Activated naive CD4-positive, alpha-beta T cell treated with anti-CD3 and anti-CD28 coated beads for 36 hours (primary cell): ENCODE data around the gene BRAT1. TPM values are rescaled to one million over a fixed set of nuclear protein-coding genes. Genes with fewer than 3 reads are reported as not detected.

Source experiments
- CTCF ChIA-PET: fragments of 350-600 bp; sonication (Branson Sonifier 250); formaldehyde crosslinking; loops from one replicate; lab custom pipeline; 2021; ENCODE audit warnings: antibody characterized with exemption; lab: Charles Lee
- DNase-seq: peaks from one replicate; pipeline ENCODE4 v3.0.0-alpha.2; 2020
- H3K27ac Mint-ChIP-seq: one replicate; pipeline ENCODE4 v1.8.0; 2021; ENCODE audit warnings: mild to moderate bottlenecking, mixed read lengths
- H3K27me3 Mint-ChIP-seq: one replicate; pipeline ENCODE4 v1.8.0; 2021; ENCODE audit warnings: low read depth, mixed read lengths
- H3K36me3 Mint-ChIP-seq: one replicate; pipeline ENCODE4 v1.8.0; 2021; ENCODE audit warnings: low read depth, mixed read lengths
- H3K4me1 Mint-ChIP-seq: one replicate; pipeline ENCODE4 v1.8.0; 2021; ENCODE audit warnings: low read depth, mixed read lengths
- H3K4me3 Mint-ChIP-seq: one replicate; pipeline ENCODE4 v1.8.0; 2021; ENCODE audit warnings: mild to moderate bottlenecking, moderate library complexity, mixed read lengths
- H3K9me3 Mint-ChIP-seq: one replicate; pipeline ENCODE4 v1.8.0; 2021; ENCODE audit warnings: mixed read lengths
- intact Hi-C: fragments of 100-400 bp; cut with micrococcal nuclease; formaldehyde crosslinking; loops from one replicate; pipeline ENCODE4 v1.15.1; 2023
- total RNA-seq, 2 experiments: library from RNA; stranded (reverse); gene quantifications; one replicate each; pipeline ENCODE4 v1.2.3, GENCODE V29; 2021

BRAT1 gene
- total RNA-seq, 2 experiments from 2014 or later = 26.8 to 27.3 TPM

- Mint-ChIP-seq H3K4me1 (peaks cover 49% of the 10 kb centered on the region), H3K4me3 (no peak overlapping the region), H3K9me3 (no peaks in the 10 kb centered on the region), H3K27ac (peak overlapping the region; percentile 95), H3K36me3 (peaks cover 2% of the 10 kb centered on the region), H3K27me3 (no peaks in the 10 kb centered on the region)
- no peak for DNase-seq
- CTCF ChIA-PET = interaction anchor here (1.8 kb wide), 1 partner anchor 50 kb away, joined by 4 read pairs; no protein-coding TSS in a partner anchor
- intact Hi-C loops = loop anchor here (5.0 kb wide), 1 partner anchor 51 kb away; the partner anchor contains the start of gene GRIFIN
Observed at GRCh38 chr7:2528481-2529095, 26.7 kb downstream of the BRAT1 start.

DNA sequence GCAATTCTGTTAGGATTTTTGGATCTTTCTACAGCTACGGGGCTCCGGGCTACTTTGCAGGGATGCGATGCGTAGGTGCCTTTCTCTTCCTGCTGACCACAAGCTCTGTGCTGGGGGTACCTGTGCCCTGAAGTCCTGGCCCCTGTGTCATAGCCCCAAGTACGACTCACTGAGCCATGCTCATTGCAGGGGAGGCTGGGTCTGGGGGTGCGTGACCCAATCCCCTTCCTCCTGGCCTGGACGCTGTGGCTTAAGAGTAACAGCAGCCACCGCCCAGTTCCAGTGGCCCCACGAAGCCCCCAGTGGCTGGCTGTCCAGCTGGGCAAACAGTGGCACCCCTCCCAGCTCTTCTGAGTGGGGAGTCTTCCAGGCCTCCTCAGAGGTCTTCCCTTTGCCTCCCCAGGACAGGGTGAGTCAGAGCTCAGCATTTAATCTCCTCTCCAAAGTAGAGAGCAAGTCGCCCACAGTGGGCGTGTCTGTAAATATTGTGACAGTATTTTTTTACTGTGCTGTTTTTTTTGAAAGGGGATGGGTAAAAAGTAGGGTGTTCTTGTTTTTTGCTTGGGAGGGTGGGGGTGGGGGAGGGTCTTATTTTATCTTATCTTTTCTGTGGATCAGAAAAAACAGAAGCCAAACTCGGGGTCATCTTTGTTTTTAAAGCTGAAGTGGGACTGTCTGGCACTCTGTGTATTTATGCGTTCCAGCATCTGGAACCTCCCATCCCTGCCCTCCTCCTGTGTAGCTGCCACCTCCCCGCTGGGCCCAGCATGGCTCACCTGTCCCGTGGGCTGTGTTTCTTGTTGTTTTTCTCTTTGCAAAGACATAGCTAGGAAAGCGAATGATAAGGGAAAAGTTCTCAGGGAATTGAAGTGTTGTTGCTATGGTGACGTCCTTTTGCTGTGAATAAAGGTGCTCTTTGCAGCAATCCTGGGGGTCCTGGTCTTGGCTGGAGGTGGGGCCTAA, 27.5 kb downstream of the BRAT1 start:
- Mint-ChIP-seq H3K27me3 (no peaks in the 10 kb centered on the region), H3K9me3 (no peaks in the 10 kb centered on the region), H3K27ac (peak overlapping the region; percentile 66), H3K4me1 (peaks cover 55% of the 10 kb centered on the region), H3K36me3 (peaks cover 2% of the 10 kb centered on the region), H3K4me3 (no peak overlapping the region)
- DNase-seq = peak; percentile 71
- CTCF ChIA-PET = interaction anchor here (0.9 to 1.2 kb wide), 2 partner anchors 45 to 58 kb away, joined by 3 to 4 read pairs; no protein-coding TSS in a partner anchor
- intact Hi-C loops = loop anchor here (5.0 kb wide), 1 partner anchor 50 kb away; the partner anchor contains the start of gene GRIFIN

DNA sequence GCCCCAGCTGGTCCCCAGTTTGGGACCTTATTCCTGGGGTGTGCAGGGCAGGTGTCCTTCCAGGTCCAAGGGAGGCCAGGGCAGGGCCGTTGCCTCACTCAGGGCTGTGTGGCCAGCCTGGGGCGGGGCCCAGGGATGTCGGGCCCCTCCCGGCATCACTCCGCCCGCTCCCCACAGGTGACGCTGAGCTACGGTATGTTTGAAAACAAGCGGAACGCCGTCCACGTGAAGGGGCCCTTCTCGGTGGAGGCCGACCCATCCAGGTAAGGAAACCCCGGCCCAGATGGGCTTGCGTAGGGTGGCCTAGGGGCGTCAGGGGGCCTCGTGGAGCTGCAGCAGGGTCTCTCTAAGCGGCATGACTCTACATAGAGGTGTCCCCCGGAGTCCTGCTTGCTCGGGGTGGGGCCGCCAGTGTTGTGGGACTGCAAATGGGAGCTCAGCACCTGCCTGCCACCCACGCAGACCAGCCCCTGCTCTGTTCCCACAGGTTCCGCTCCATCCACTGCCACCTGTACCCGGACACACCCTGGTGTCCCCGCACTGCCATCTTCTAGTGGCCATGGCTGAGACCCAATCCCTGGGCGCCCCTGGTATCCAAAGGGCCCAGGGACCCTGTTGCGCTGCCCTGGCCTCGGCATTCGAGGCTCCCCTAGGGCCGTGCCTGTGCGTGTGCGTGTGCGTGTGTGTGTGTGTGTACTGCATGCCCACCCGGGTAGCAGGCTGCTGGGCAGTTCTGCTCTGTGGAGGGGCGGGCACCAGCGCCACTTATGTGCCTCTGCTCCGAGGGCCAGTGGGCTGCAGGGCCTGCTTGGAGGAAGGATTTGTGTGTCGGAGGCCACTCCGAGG, 28.4 kb downstream of the BRAT1 start:
- Mint-ChIP-seq H3K9me3 (no peaks in the 10 kb centered on the region), H3K27ac (no peak overlapping the region), H3K4me1 (peaks cover 63% of the 10 kb centered on the region), H3K27me3 (no peaks in the 10 kb centered on the region), H3K4me3 (no peak overlapping the region), H3K36me3 (peaks cover 2% of the 10 kb centered on the region)
- no peak for DNase-seq
- CTCF ChIA-PET = interaction anchor here (0.9 to 1.2 kb wide), 2 partner anchors 44 to 57 kb away, joined by 3 to 4 read pairs; no protein-coding TSS in a partner anchor
- intact Hi-C loops = loop anchor here (5.0 kb wide), 1 partner anchor 50 kb away; the partner anchor contains the start of gene GRIFIN

DNA sequence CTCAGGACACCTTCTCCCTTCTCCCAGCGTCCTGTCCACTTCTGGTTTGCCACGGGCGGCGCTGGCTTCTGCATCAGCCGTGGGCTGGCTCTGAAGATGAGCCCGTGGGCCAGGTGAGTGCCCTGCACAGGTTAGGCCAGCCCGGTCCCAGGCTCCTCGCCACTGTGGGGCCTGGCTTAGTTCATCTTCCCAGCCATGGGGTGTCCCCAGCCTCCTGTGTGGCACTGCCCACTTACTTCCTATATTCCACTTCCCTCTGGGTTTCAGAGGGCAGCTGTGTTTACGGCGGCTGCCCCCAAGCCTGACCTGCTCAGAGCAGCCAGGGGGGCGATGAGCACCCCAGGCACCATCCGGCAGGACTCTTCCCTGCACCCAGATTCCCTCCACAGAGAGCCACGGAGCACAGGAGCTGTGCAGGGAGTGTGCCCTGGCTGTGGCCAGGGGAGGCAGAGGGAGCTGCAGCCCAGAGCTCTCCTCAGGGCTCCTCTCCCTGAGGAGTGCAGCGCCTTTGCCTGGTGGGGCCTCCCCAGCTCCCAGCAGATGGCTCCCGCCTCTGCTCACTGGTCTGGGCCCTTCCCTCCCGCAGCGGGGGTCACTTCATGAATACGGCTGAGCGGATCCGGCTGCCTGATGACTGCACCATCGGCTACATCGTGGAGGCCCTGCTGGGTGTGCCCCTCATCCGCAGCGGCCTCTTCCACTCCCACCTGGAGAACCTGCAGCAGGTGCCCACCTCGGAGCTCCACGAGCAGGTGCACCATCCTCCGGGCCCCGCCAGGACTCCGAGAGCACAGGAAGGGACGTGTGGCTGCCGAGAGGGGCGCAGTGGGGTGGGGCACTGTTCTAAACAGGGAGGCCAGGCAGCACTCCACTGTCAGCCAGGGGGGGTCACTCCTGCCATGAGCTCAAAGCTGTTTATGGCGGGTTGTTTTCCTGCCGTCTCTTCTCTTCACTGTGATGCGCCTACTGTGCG, 29.4 kb downstream of the BRAT1 start:
- intact Hi-C loops = loop anchor here (5.0 kb wide), 1 partner anchor 49 kb away; the partner anchor contains the start of gene GRIFIN
- H3K9me3 Mint-ChIP-seq = no peaks in the 10 kb centered on the region
- no peaks in the 10 kb centered on the region for H3K27me3 Mint-ChIP-seq
- no peak overlapping the region for H3K4me3 Mint-ChIP-seq
- DNase-seq = no peak
- peaks cover 2% of the 10 kb centered on the region for H3K36me3 Mint-ChIP-seq
- CTCF ChIA-PET = no interaction called here
- no peak overlapping the region for H3K27ac Mint-ChIP-seq
- H3K4me1 Mint-ChIP-seq = peaks cover 67% of the 10 kb centered on the region

GRCh38 chr7:2524808-2525657, 30.3 kb downstream of the BRAT1 start:
- Mint-ChIP-seq H3K4me3 (no peak overlapping the region), H3K4me1 (peaks cover 65% of the 10 kb centered on the region), H3K27ac (no peak overlapping the region), H3K27me3 (no peaks in the 10 kb centered on the region), H3K36me3 (peaks cover 2% of the 10 kb centered on the region), H3K9me3 (no peaks in the 10 kb centered on the region)
- CTCF ChIA-PET = no interaction called here
- intact Hi-C loops = loop anchor here (5.0 kb wide), 3 partner anchors 48 to 317 kb away; partner anchors contain the start of genes EIF3B, GNA12 and GRIFIN
- DNase-seq = no peak

- no peaks in the 10 kb centered on the region for H3K27me3 Mint-ChIP-seq
- CTCF ChIA-PET = no interaction called here
- intact Hi-C loops = loop anchor here (2.0 to 5.0 kb wide), 3 partner anchors 119 to 318 kb away; partner anchors contain the start of genes EIF3B and GNA12
- DNase-seq = no peak
- peaks cover 58% of the 10 kb centered on the region for H3K4me1 Mint-ChIP-seq
- peaks cover 2% of the 10 kb centered on the region for H3K36me3 Mint-ChIP-seq
- H3K9me3 Mint-ChIP-seq = no peaks in the 10 kb centered on the region
- H3K27ac Mint-ChIP-seq = no peak overlapping the region
- no peak overlapping the region for H3K4me3 Mint-ChIP-seq
Observed at GRCh38 chr7:2523941-2524807, 31.1 kb downstream of the BRAT1 start.

- peak overlapping the region; percentile 94 for H3K4me3 Mint-ChIP-seq
- peaks cover 2% of the 10 kb centered on the region for H3K36me3 Mint-ChIP-seq
- peaks cover 51% of the 10 kb centered on the region for H3K4me1 Mint-ChIP-seq
- no peak overlapping the region for H3K27ac Mint-ChIP-seq
- DNase-seq = no peak
- intact Hi-C loops = loop anchor here (2.0 to 5.0 kb wide), 3 partner anchors 119 to 319 kb away; partner anchors contain the start of genes EIF3B and GNA12
- no peaks in the 10 kb centered on the region for H3K9me3 Mint-ChIP-seq
- no peaks in the 10 kb centered on the region for H3K27me3 Mint-ChIP-seq
- CTCF ChIA-PET = interaction anchor here (1.0 kb wide), 1 partner anchor 186 kb away, joined by 3 read pairs; no protein-coding TSS in a partner anchor
Observed at GRCh38 chr7:2523461-2523936, 31.8 kb downstream of the BRAT1 start.

DNA sequence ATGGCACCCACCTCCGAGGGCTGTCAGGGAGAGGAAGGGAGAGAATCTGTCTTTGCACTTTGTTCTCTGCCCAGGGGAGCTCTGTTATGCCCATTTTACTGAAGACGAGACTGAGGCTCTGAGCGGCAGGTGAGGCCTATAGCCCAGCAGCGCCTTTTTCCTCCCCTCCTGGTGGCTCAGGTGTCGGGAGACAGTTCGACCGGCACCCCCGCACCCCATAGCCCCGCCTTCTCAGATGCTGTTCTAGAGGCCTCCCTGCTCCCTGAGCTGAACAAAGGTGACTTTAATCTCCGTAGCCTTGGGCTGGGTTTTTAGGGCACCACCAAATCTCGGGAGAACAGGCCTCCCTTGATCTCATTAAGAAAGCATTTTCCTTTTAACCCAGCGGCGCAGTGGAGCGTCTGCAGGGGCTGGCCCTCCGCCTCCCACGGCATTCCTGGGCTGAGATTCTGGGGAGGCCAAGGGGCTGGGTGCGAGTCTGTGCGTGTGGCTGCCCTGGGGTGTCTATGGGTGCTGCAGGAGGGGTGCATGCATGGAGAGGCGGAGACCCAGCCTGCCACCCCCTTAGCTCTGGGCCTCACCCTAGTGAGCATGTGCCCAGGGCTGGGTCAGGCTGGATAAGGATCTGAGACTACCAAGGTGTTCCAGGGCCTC, 32.4 kb downstream of the BRAT1 start:
- intact Hi-C loops = loop anchor here (1.0 to 5.0 kb wide), 6 partner anchors 7 to 319 kb away; partner anchors contain the start of genes BRAT1, EIF3B and GNA12
- peak overlapping the region; percentile 94 for H3K4me3 Mint-ChIP-seq
- DNase-seq = peak; percentile 72
- H3K27ac Mint-ChIP-seq = peak overlapping the region; percentile 79
- H3K27me3 Mint-ChIP-seq = no peaks in the 10 kb centered on the region
- H3K36me3 Mint-ChIP-seq = peaks cover 2% of the 10 kb centered on the region
- CTCF ChIA-PET = interaction anchor here (1.0 kb wide), 1 partner anchor 187 kb away, joined by 3 read pairs; no protein-coding TSS in a partner anchor
- H3K4me1 Mint-ChIP-seq = peaks cover 51% of the 10 kb centered on the region
- H3K9me3 Mint-ChIP-seq = no peaks in the 10 kb centered on the region
